HG02642 (cell line): ENCODE data around the gene RFPL4A.

Source experiments
- ATAC-seq: cut with Tn5 transposase; IDR thresholded peaks from one replicate; pipeline ENCODE4 v1.9.1; 2021; ENCODE audit warnings: mild to moderate bottlenecking; ENCODE audit not compliant: unreplicated experiment, poor library complexity

The RFPL4A gene

DNA sequence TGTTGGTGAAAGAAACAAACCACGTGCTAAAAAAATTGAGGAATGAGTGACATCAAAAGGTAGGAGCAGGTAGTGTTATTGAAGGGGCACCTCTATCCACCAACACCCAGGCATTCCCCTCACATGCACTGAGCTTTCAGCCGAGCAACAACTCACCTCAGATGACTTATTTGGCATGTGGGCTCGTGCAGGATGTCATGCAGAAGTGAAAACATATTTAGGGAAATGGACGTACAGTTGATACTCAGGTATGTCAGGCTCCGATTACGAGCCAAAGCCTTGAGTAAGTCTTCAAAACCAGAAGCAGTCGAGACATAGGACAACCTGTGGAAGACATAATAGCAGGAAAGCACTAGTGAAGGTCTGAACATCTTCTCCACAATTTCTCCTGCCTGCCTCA is 42.5 kb downstream of the RFPL4A start:
- no peak for ATAC-seq

DNA sequence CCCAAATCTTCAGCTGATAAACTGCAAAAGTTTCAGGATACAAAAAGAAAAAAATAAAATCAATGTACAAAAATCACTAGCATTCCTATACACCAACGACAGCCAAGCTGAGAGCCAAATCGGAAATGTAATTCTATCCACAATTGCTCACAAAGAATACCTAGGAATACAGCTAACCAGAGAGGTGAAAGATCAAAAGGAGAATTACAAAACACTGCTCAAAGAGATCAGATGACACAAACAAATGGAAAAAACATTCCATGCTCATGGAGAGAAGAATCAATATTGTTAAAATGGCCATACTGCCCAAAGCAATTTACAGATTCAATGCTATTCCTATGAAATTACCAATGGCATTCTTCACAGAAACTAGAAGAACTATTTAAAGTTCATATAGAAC is 43.4 kb downstream of the RFPL4A start:
- no peak for ATAC-seq

DNA sequence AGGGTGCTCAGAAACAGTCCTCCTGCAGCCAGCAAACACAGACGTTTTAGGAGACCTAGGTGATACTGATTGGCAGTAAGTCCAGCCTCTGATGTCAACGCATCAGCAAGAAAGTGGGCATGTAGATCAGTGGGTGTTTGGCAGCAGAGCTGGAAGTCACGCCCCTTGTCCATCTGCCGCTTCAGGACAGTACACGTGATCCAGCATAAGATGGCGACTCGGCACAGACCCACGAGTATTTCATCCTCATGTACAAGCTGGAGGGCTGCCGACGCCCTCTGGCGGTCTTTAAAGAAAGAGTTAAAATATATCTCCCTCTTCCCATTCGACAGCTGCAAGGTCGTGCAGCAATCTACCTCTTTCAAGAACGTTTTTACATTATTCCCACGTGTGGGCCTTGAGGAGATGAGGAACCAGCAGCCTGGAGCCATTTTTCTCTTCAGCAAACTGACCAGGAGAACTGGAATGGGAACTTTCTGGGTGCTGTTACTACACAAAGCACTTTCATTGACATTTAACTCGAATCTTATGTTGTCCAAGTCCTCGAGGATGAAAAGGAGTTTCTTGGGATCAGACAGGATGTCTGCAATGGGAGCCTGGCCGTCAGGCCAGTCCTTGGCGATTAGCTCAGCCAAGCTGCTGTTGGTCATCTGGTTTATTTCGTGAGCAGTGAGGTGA is 50.6 kb downstream of the RFPL4A start:
- ATAC-seq: no peak

DNA sequence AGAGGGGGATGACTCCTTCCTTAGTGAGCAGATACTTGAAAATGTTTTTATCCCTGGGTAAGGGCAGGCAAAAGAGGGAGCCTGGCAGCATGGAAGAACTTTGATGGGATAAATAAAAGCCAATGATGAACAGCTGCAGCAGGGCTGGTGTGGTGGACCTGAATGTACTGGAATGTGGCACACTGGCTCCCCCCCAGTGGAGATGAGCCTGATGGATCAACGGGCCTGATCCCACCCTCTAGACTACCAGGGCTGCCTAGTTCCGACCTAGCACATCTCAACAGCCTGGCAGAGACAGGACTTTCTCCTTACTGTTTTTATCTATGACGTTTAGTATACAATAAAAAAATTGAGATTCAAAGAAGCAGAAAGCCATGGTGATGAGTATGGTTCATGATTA is 52.4 kb downstream of the RFPL4A start:
- ATAC-seq: no peak

DNA sequence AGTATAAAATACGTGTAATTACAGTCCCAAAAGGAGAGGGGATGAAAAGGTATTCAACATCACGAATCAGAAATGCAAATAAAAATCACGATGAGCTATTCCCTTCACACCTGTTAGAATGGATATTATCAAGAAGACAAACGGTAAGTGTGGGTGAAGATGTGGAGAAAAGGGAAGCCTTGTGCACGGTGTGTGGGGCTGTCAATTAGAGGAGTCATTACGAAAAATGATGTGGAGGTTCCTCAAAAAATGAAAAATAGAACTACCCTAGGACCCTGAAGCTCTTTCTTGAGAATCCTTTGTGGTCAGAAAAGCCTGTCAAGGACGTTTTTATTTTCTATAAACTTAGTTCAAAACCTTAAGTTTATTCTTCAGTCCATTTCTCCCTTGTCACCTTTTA is 53.6 kb downstream of the RFPL4A start:
- no peak for ATAC-seq
